ENCODE results near the gene GALNT7. TPM values are rescaled to one million over a fixed set of nuclear protein-coding genes. Genes with fewer than 3 reads are reported as not detected.

GALNT7 gene
- total and polyA plus RNA-seq, 8 donors, result 10.7 to 94.5 (median 37.9) TPM

GRCh38 chr4:173275150-173275549 is 106.5 kb downstream of the GALNT7 start:
- Histone ChIP-seq H3K4me3 (no peak overlapping the region), H3K4me1 (peaks cover 7 to 27% (median 18%) of the 10 kb centered on the region in 4 donors), H3K36me3 (peaks cover 0 to 8% (median 2%) of the 10 kb centered on the region in 4 donors), H3K9me3 (peaks cover 0 to 3% (median 0%) of the 10 kb centered on the region in 4 donors), H3K27ac (no peak overlapping the region), H3K27me3 (no peaks in the 10 kb centered on the region)
- 85 to 88% (median 87%) methylated on average over 7 of the region's 7 CpGs for WGBS, 5 donors
- intact Hi-C loops (cut with DNase I; ENCODE audit: low total_unique reads), result no loop called here
- no peak for TF ChIP-seq CTCF (IDR thresholded peaks at IDR 0.05)
- no peak for TF ChIP-seq EP300 (IDR thresholded peaks at IDR 0.05)
- TF ChIP-seq POLR2A (IDR thresholded peaks at IDR 0.05), result no peak
- TF ChIP-seq POLR2AphosphoS5 (IDR thresholded peaks at IDR 0.05), result no peak
- no peak for DNase-seq

- intact Hi-C loops (cut with DNase I; ENCODE audit: low total_unique reads), result no loop called here
- WGBS, 5 donors, result 92 to 96% (median 94%) methylated on average over 2 of the region's 2 CpGs
- TF ChIP-seq POLR2AphosphoS5 (IDR thresholded peaks at IDR 0.05), result no peak
- TF ChIP-seq EP300 (IDR thresholded peaks at IDR 0.05), result no peak
- TF ChIP-seq POLR2A (IDR thresholded peaks at IDR 0.05), result no peak
- no peak for TF ChIP-seq CTCF (IDR thresholded peaks at IDR 0.05)
- Histone ChIP-seq H3K4me3 (no peak overlapping the region), H3K36me3 (peaks cover 0 to 13% (median 2%) of the 10 kb centered on the region in 4 donors), H3K9me3 (peaks cover 0 to 6% (median 2%) of the 10 kb centered on the region in 4 donors), H3K27ac (no peak overlapping the region), H3K4me1 (peaks cover 0 to 14% (median 4%) of the 10 kb centered on the region in 4 donors), H3K27me3 (no peaks in the 10 kb centered on the region)
- DNase-seq, result no peak
These were observed 108.7 kb downstream of the GALNT7 start for GRCh38 chr4:173277340-173277739.

GRCh38 chr4:173280998-173281397 is 112.4 kb downstream of the GALNT7 start:
- TF ChIP-seq POLR2AphosphoS5 (IDR thresholded peaks at IDR 0.05) (no peak), EP300 (IDR thresholded peaks at IDR 0.05) (no peak), CTCF (IDR thresholded peaks at IDR 0.05) (no peak), POLR2A (IDR thresholded peaks at IDR 0.05) (no peak)
- 88 to 96% (median 92%) methylated on average over 4 of the region's 4 CpGs for WGBS, 5 donors

GRCh38 chr4:173281406-173282255 is 113.0 kb downstream of the GALNT7 start:
- DNase-seq, result no peak
- H3K27ac ChIP-seq, result no peak overlapping the region
- H3K4me3 ChIP-seq, result no peak overlapping the region
- H3K4me1 ChIP-seq, result no peaks in the 10 kb centered on the region
- WGBS, 5 donors, result 80 to 90% (median 86%) methylated on average over 14 of the region's 14 CpGs
- TF ChIP-seq POLR2AphosphoS5 (IDR thresholded peaks at IDR 0.05), result no peak
- TF ChIP-seq CTCF (IDR thresholded peaks at IDR 0.05), result no peak
- TF ChIP-seq EP300 (IDR thresholded peaks at IDR 0.05), result no peak
- no peak for TF ChIP-seq POLR2A (IDR thresholded peaks at IDR 0.05)
- intact Hi-C loops (cut with DNase I; ENCODE audit: low total_unique reads), result no loop called here
- H3K9me3 ChIP-seq, result peaks cover 0 to 46% (median 13%) of the 10 kb centered on the region in 4 donors
- H3K27me3 ChIP-seq, result no peaks in the 10 kb centered on the region
- peaks cover 0 to 18% (median 3%) of the 10 kb centered on the region in 4 donors for H3K36me3 ChIP-seq

More at GRCh38 chr4:173280998-173281397, 112.4 kb downstream of the GALNT7 start:
- Histone ChIP-seq H3K36me3 (peaks cover 0 to 11% (median 0%) of the 10 kb centered on the region in 4 donors), H3K27me3 (no peaks in the 10 kb centered on the region), H3K27ac (no peak overlapping the region), H3K4me3 (no peak overlapping the region), H3K4me1 (no peaks in the 10 kb centered on the region), H3K9me3 (peaks cover 0 to 41% (median 11%) of the 10 kb centered on the region in 4 donors)
- intact Hi-C loops (cut with DNase I; ENCODE audit: low total_unique reads), result no loop called here
- DNase-seq, result no peak
